NCI-H2029 (cell line): ENCODE results near the gene AIF1L.

Source experiments
- DNase-seq: peaks from one replicate; lab custom pipeline; 2025; lab: John Stamatoyannopoulos, UW

The AIF1L gene

GRCh38 chr9:131167936-131168335 lies 71.6 kb downstream of the AIF1L start:
- no peak for DNase-seq

- no peak for DNase-seq
These were observed 73.4 kb downstream of the AIF1L start for GRCh38 chr9:131169563-131170240.
